HPDE6-E6E7 (cell line): Measurements from ENCODE around the gene GALNT6.
"Not testable (repeated sequence)": the region's sequence is repeated elsewhere in the genome, so short reads cannot be mapped to it uniquely, and the experiment has no call there.

Experiments used
- DNase-seq: peaks from one replicate; pipeline ENCODE4 v3.0.0; 2011; ENCODE audit warnings: missing footprints; ENCODE audit errors: extremely low spot score

The GALNT6 gene

GRCh38 chr12:51323317-51323960 is 67.8 kb downstream of the GALNT6 start:
- DNase-seq = no peak

GRCh38 chr12:51322452-51322851 is 68.8 kb downstream of the GALNT6 start:
- no peak for DNase-seq

- DNase-seq = no peak
Measured at GRCh38 chr12:51321882-51322281, 69.3 kb downstream of the GALNT6 start.

- DNase-seq = no peak
Measured at GRCh38 chr12:51320695-51321320, 70.4 kb downstream of the GALNT6 start.

GRCh38 chr12:51320311-51320694 is 70.9 kb downstream of the GALNT6 start:
- no peak for DNase-seq

- no peak for DNase-seq
Measured at GRCh38 chr12:51318846-51319599, 72.2 kb downstream of the GALNT6 start.

- not testable (repeated sequence) for DNase-seq
Measured at GRCh38 chr12:51318057-51318806, 73.0 kb downstream of the GALNT6 start.

GRCh38 chr12:51311389-51311788 is 79.8 kb downstream of the GALNT6 start:
- DNase-seq = no peak

GRCh38 chr12:51307655-51308593 is 83.3 kb downstream of the GALNT6 start:
- peak; percentile 81 for DNase-seq

- DNase-seq = no peak
Measured at GRCh38 chr12:51306507-51306906, 84.7 kb downstream of the GALNT6 start.
